Endothelial cell of umbilical vein (primary cell): ENCODE data around the gene PODXL2. TPM values are rescaled to one million over a fixed set of nuclear protein-coding genes. Genes with fewer than 3 reads are reported as not detected.

Source experiments
- BruUV-seq: library from RNA; stranded (reverse); fragments of 400-500 nt; replicated peaks from 2 replicates; lab custom pipeline; 2021; lab: Mats Ljungman, UMichigan
- CTCF ChIA-PET: fragments of 300-600, 350-600 bp; sonication (Branson Sonifier 250); formaldehyde crosslinking; loops from one replicate; lab custom pipeline; 2021; ENCODE audit warnings: antibody characterized with exemption, inconsistent platforms; lab: Charles Lee
- POLR2A ChIA-PET: fragments of 300-600, 350-600 bp; sonication (Branson Sonifier 250); formaldehyde crosslinking; loops from one replicate; lab custom pipeline; 2021; ENCODE audit warnings: antibody characterized with exemption, inconsistent platforms; lab: Charles Lee
- DNase-seq: peaks from one replicate; pipeline ENCODE4 v3.0.0-alpha.2; 2011; ENCODE audit warnings: low read depth, low spot score
- FAIRE-seq: peaks from 2 replicates; lab custom pipeline; 2011; peaks lifted over from hg19 to GRCh38; lab: Jason Lieb, UNC
- H2AFZ ChIP-seq: 2 replicates; pipeline ENCODE4 v1.6.0; 2012; ENCODE audit warnings: low read depth, low read length, control low read depth, inconsistent platforms
- H3K27ac ChIP-seq: 2 replicates; pipeline ENCODE4 v1.5.1; 2011; ENCODE audit warnings: low read depth, mild to moderate bottlenecking, control low read depth, low read length, moderate library complexity; ENCODE audit not compliant: insufficient read depth
- H3K27me3 ChIP-seq, 2 experiments: 2 replicates each; pipeline versions ENCODE4 v1.6.0 to v1.6.1; 2011; ENCODE audit warnings: low read length in 2 of 2, mixed read lengths in 1 of 2; ENCODE audit not compliant: control insufficient read depth in 2 of 2, insufficient read depth in 2 of 2
- H3K36me3 ChIP-seq, 2 experiments: 2 replicates in 1 of 2; 3 replicates in 1 of 2; pipeline ENCODE4 v1.5.1; 2011; ENCODE audit warnings: low read length in 2 of 2, mild to moderate bottlenecking in 1 of 2, moderate library complexity in 1 of 2; ENCODE audit not compliant: control insufficient read depth in 2 of 2, insufficient read depth in 2 of 2; ENCODE audit errors: extremely low read depth in 1 of 2
- H3K4me1 ChIP-seq: 3 replicates; pipeline ENCODE4 v1.5.1; 2011; ENCODE audit warnings: mild to moderate bottlenecking, low read length; ENCODE audit not compliant: control insufficient read depth, insufficient read depth; ENCODE audit errors: extremely low read depth
- H3K4me2 ChIP-seq: 2 replicates; pipeline ENCODE4 v1.6.1; 2011; ENCODE audit warnings: low read length, control low read depth, mixed read lengths; ENCODE audit not compliant: insufficient read depth
- H3K4me3 ChIP-seq, 3 experiments: fragments of 200-600 bp in 1 of 3; sonication (generic), shearing (Covaris generic) in 1 of 3; replicated peaks in 1 of 3; 2 replicates each; pipeline ENCODE4 v1.5.1; 2011 to 2016; ENCODE audit warnings: control low read depth in 3 of 3, low read length in 3 of 3, mild to moderate bottlenecking in 2 of 3, inconsistent platforms in 1 of 3, low read depth in 1 of 3, moderate library complexity in 1 of 3; ENCODE audit not compliant: insufficient read depth in 1 of 3
- H3K79me2 ChIP-seq: 2 replicates; pipeline ENCODE4 v1.6.0; 2012; ENCODE audit warnings: low read length, inconsistent platforms; ENCODE audit not compliant: control insufficient read depth, insufficient read depth
- H3K9ac ChIP-seq: replicated peaks from 2 replicates; pipeline ENCODE3; 2011; ENCODE audit warnings: low read length, control low read depth; ENCODE audit not compliant: insufficient read depth; ENCODE audit errors: extremely low read depth
- H3K9me1 ChIP-seq: replicated peaks from 3 replicates; pipeline ENCODE4 v1.6.0; 2011; ENCODE audit warnings: mild to moderate bottlenecking, low read length; ENCODE audit not compliant: control insufficient read depth, insufficient read depth; ENCODE audit errors: extremely low read depth
- H3K9me3 ChIP-seq: replicated peaks from 2 replicates; pipeline ENCODE4 v1.5.1; 2012; ENCODE audit warnings: low read length, inconsistent platforms; ENCODE audit not compliant: control insufficient read depth, insufficient read depth
- H4K20me1 ChIP-seq: replicated peaks from 2 replicates; pipeline ENCODE3; 2011; ENCODE audit warnings: mild to moderate bottlenecking, low read length; ENCODE audit not compliant: control insufficient read depth, insufficient read depth; ENCODE audit errors: extremely low read depth
- EZH2 ChIP-seq: IDR thresholded peaks from 2 replicates; pipeline ENCODE4 v1.6.1; 2012; ENCODE audit warnings: borderline replicate concordance, low read depth, mild to moderate bottlenecking, moderate library complexity, low read length, inconsistent platforms; ENCODE audit not compliant: severe bottlenecking
- FOS ChIP-seq: IDR thresholded peaks from 2 replicates; pipeline ENCODE4 v1.6.1; 2011; ENCODE audit warnings: mild to moderate bottlenecking, low read length, moderate library complexity, borderline replicate concordance; ENCODE audit not compliant: insufficient read depth
- GATA2 ChIP-seq: IDR thresholded peaks from 2 replicates; pipeline ENCODE4 v1.7.0; 2011; ENCODE audit warnings: low read depth, mild to moderate bottlenecking, moderate library complexity, mixed read lengths, low read length; ENCODE audit not compliant: insufficient read length, insufficient read depth
- JUN ChIP-seq: IDR thresholded peaks from 2 replicates; pipeline ENCODE4 v1.6.1; 2011; ENCODE audit warnings: borderline replicate concordance, low read depth; ENCODE audit not compliant: insufficient read length, insufficient read depth
- MAX ChIP-seq: IDR thresholded peaks from 2 replicates; pipeline ENCODE4 v1.6.1; 2011; ENCODE audit not compliant: insufficient read depth, insufficient read length
- MYC ChIP-seq: IDR thresholded peaks from one replicate; pipeline ENCODE4 v1.6.1; 2011; ENCODE audit warnings: mild to moderate bottlenecking, low read depth, low read length
- POLR2A ChIP-seq: IDR thresholded peaks from 2 replicates; pipeline ENCODE4 v1.6.1; 2012; ENCODE audit warnings: low read depth, mild to moderate bottlenecking, control low read depth, low read length
- POLR2AphosphoS5 ChIP-seq: IDR thresholded peaks from 2 replicates; pipeline ENCODE4 v1.6.1; 2012; ENCODE audit warnings: low read depth, mild to moderate bottlenecking, control low read depth, low read length, moderate library complexity; ENCODE audit not compliant: insufficient read depth
- dilution Hi-C: fragments of 300-500 bp; cut with MboI; formaldehyde crosslinking; loops from one replicate; pipeline ENCODE4 v1.15.0; 2019; ENCODE audit warnings: low sequenced_read_pairs; ENCODE audit not compliant: extremely low pct_ligation_motif_present
- intact Hi-C: fragments of 100-400 bp; cut with micrococcal nuclease; formaldehyde crosslinking; loops from one replicate; pipeline ENCODE4 v1.10.0; 2022
- polyA plus RNA-seq, 4 experiments: library from polyadenylated mRNA; depleted of rRNA in 3 of 4; stranded (reverse) in 3 of 4; unstranded in 1 of 4; fragments of >200 nt; gene quantifications; 2 replicates each; pipeline versions ENCODE4 v1.2.1 to v1.2.3, GENCODE V29; 2011 to 2012; ENCODE audit warnings: missing spikeins in 1 of 4
- total RNA-seq: library from RNA; stranded (reverse); gene quantifications from 2 replicates; pipeline ENCODE4 v1.2.3, GENCODE V29; 2021
- TF ChIP-seq, protein P1 (sequence below), 2 donors: IDR thresholded peaks; 1 replicate in 1 of 2; 2 replicates in 1 of 2; pipeline ENCODE4 v1.5.1; 2011; ENCODE audit warnings: low read length in 2 of 2, mild to moderate bottlenecking in 2 of 2, moderate library complexity in 2 of 2, control low read depth in 1 of 2, inconsistent platforms in 1 of 2, low read depth in 1 of 2; ENCODE audit not compliant: insufficient read depth in 1 of 2; ENCODE audit errors: extremely low read depth in 1 of 2

PODXL2 gene
- total and polyA plus RNA-seq, 2 donors (not counting 3 experiments of a cell fraction or from before 2014, with no cell fraction given): 5.5 to 6.5 TPM

- no peaks in the 10 kb centered on the region for H3K27me3 ChIP-seq
- no peak overlapping the region for H2AFZ ChIP-seq
- no peak overlapping the region for H3K4me2 ChIP-seq
- CTCF ChIA-PET: interaction anchor here (1.4 kb wide), 1 partner anchor 8 kb away, joined by 3 read pairs; no protein-coding TSS in a partner anchor
- no peaks in the 10 kb centered on the region for H3K9me1 ChIP-seq
- H3K36me3 ChIP-seq: peaks cover 0 to 3% of the 10 kb centered on the region in 2 experiments
- DNase-seq: no peak
- no peak overlapping the region for H3K27ac ChIP-seq
- H3K4me3 ChIP-seq: no peak overlapping the region
- no peaks in the 10 kb centered on the region for H4K20me1 ChIP-seq
- dilution Hi-C loops (no loop called here), intact Hi-C loops (no loop called here)
- H3K9me3 ChIP-seq: no peaks in the 10 kb centered on the region
- POLR2A ChIA-PET: no interaction called here
- BruUV-seq: no TSS peak
- peaks cover 10% of the 10 kb centered on the region for H3K4me1 ChIP-seq
- no peak for FAIRE-seq
- H3K9ac ChIP-seq: no peak overlapping the region
- H3K79me2 ChIP-seq: no peaks in the 10 kb centered on the region
- TF ChIP-seq EZH2: no peak
- no peak for TF ChIP-seq MAX
- no peak for TF ChIP-seq POLR2AphosphoS5
- no peak for TF ChIP-seq JUN
Observed at GRCh38 chr3:127718916-127719290, 89.9 kb downstream of the PODXL2 start.

- Histone ChIP-seq H3K4me1 (peaks cover 5% of the 10 kb centered on the region), H3K9me3 (no peaks in the 10 kb centered on the region), H2AFZ (no peak overlapping the region), H3K4me3 (no peak overlapping the region), H3K79me2 (no peaks in the 10 kb centered on the region), H3K36me3 (peaks cover 0 to 3% of the 10 kb centered on the region in 2 experiments), H3K9ac (no peak overlapping the region), H3K27me3 (no peaks in the 10 kb centered on the region), H3K9me1 (no peaks in the 10 kb centered on the region), H3K4me2 (no peak overlapping the region), H3K27ac (no peak overlapping the region), H4K20me1 (no peaks in the 10 kb centered on the region)
- ChIA-PET POLR2A (no interaction called here), CTCF (interaction anchor here (1.4 kb wide), 1 partner anchor 8 kb away, joined by 3 read pairs; no protein-coding TSS in a partner anchor)
- dilution Hi-C loops (no loop called here), intact Hi-C loops (no loop called here)
- BruUV-seq: no TSS peak
- TF ChIP-seq GATA2: no peak
- no peak for TF ChIP-seq MYC
- no peak for TF ChIP-seq JUN
- TF ChIP-seq POLR2AphosphoS5: no peak
- TF ChIP-seq FOS: no peak
- TF ChIP-seq, protein P1, sequence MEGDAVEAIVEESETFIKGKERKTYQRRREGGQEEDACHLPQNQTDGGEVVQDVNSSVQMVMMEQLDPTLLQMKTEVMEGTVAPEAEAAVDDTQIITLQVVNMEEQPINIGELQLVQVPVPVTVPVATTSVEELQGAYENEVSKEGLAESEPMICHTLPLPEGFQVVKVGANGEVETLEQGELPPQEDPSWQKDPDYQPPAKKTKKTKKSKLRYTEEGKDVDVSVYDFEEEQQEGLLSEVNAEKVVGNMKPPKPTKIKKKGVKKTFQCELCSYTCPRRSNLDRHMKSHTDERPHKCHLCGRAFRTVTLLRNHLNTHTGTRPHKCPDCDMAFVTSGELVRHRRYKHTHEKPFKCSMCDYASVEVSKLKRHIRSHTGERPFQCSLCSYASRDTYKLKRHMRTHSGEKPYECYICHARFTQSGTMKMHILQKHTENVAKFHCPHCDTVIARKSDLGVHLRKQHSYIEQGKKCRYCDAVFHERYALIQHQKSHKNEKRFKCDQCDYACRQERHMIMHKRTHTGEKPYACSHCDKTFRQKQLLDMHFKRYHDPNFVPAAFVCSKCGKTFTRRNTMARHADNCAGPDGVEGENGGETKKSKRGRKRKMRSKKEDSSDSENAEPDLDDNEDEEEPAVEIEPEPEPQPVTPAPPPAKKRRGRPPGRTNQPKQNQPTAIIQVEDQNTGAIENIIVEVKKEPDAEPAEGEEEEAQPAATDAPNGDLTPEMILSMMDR (IDR thresholded peaks at IDR 0.05; ENCODE audit: extremely low read depth in 1 of 2, insufficient read depth in 1 of 2, low read depth in 1 of 2, low read length in 2 of 2): no peak
- TF ChIP-seq POLR2A: no peak
- no peak for TF ChIP-seq MAX
- no peak for TF ChIP-seq EZH2
- DNase-seq (no peak), FAIRE-seq (no peak)
Observed at GRCh38 chr3:127719369-127719768, 90.4 kb downstream of the PODXL2 start.
